Prostate gland (tissue), 2 donors: ENCODE data around the gene HMGCR. TPM values are rescaled to one million over a fixed set of nuclear protein-coding genes. Genes with fewer than 3 reads are reported as not detected.

Experiments
- DNase-seq: peaks from one replicate; pipeline ENCODE4 v3.0.0-alpha.2; 2019; ENCODE audit warnings: low spot score
- H3K27ac ChIP-seq, 2 donors: fragments of 200-600 bp; sonication (generic); 2 replicates each; pipeline ENCODE4 v1.5.1; 2017 to 2019
- H3K27me3 ChIP-seq: fragments of 200-600 bp; sonication (generic); replicated peaks from 2 replicates; pipeline ENCODE4 v1.5.1; 2019; ENCODE audit not compliant: insufficient read depth
- H3K36me3 ChIP-seq, 2 donors: fragments of 200-600 bp; sonication (generic); 1 replicate in 1 of 2; 2 replicates in 1 of 2; pipeline versions ENCODE4 v1.5.1 to v1.8.1; 2017 to 2019
- H3K4me1 ChIP-seq: fragments of 200-600 bp; sonication (generic); replicated peaks from 2 replicates; pipeline ENCODE4 v1.5.1; 2019
- H3K4me3 ChIP-seq, 2 donors: fragments of 200-600 bp; sonication (generic); 2 replicates each; pipeline ENCODE4 v1.5.1; 2017 to 2019
- H3K9me3 ChIP-seq: fragments of 200-600 bp; sonication (generic); 2 replicates; pipeline ENCODE4 v1.5.1; 2017
- POLR2A ChIP-seq: fragments of 450-650 bp; IDR thresholded peaks from one replicate; pipeline ENCODE4 v1.6.1; 2016; ENCODE audit warnings: antibody characterized with exemption, mild to moderate bottlenecking
- POLR2AphosphoS5 ChIP-seq: sonication (generic); formaldehyde crosslinking; IDR thresholded peaks from one replicate; pipeline ENCODE4 v1.6.1; 2017; ENCODE audit warnings: antibody characterized with exemption
- WGBS: methylation state at CpG from one replicate; pipeline ENCODE4 v1.1.5; 2018; 5-methylcytosine and 5-hydroxymethylcytosine counted together
- intact Hi-C: fragments of 100-400 bp; cut with DNase I; formaldehyde crosslinking; loops from one replicate; pipeline ENCODE4 v1.14.2; 2022
- total RNA-seq, 2 donors: library from RNA; depleted of rRNA; stranded (reverse); fragments of >200 nt; gene quantifications; one replicate each; pipeline ENCODE4 v1.1.0, GENCODE V29; 2016
- TF ChIP-seq, protein P1 (sequence below), 4 experiments: fragments of 200-600 bp in 2 of 4; fragments of 450-650 bp in 2 of 4; sonication (generic) in 2 of 4; IDR thresholded peaks; 1 replicate in 3 of 4; 2 replicates in 1 of 4; pipeline ENCODE4 v1.5.1; 2016 to 2019; ENCODE audit warnings: antibody characterized with exemption in 4 of 4, mild to moderate bottlenecking in 2 of 4, moderate library complexity in 2 of 4

Gene HMGCR
- total RNA-seq, 2 donors from 2014 or later = 20.6 to 38.2 TPM

DNA sequence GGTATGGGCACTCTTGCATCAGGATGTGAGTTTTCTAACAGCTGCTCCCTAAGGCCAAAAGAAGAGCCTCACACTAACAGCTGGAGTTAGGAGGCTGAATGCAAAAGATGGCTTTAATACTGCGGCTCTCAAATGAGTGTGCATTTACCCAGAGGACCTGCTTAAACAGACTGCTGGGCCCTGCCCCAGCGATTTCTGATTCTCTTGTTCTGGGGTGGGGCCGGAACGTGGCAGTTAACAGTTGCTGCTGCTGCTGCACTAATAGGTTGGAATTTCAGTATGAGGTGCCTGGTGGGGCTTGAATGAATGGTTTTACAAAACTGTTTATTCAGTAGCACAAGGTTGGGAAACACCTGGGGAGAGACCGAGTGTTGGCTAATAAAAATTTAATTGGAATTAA lies 26.1 kb downstream of the HMGCR start:
- H3K36me3 ChIP-seq = no peaks in the 10 kb centered on the region
- no peaks in the 10 kb centered on the region for H3K27me3 ChIP-seq
- H3K4me1 ChIP-seq = peaks cover 9% of the 10 kb centered on the region
- H3K9me3 ChIP-seq = no peaks in the 10 kb centered on the region
- TF ChIP-seq, protein P1, sequence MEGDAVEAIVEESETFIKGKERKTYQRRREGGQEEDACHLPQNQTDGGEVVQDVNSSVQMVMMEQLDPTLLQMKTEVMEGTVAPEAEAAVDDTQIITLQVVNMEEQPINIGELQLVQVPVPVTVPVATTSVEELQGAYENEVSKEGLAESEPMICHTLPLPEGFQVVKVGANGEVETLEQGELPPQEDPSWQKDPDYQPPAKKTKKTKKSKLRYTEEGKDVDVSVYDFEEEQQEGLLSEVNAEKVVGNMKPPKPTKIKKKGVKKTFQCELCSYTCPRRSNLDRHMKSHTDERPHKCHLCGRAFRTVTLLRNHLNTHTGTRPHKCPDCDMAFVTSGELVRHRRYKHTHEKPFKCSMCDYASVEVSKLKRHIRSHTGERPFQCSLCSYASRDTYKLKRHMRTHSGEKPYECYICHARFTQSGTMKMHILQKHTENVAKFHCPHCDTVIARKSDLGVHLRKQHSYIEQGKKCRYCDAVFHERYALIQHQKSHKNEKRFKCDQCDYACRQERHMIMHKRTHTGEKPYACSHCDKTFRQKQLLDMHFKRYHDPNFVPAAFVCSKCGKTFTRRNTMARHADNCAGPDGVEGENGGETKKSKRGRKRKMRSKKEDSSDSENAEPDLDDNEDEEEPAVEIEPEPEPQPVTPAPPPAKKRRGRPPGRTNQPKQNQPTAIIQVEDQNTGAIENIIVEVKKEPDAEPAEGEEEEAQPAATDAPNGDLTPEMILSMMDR (IDR thresholded peaks at IDR 0.05) = no peak
- intact Hi-C loops = no loop called here
- WGBS = 36% methylated on average over 5 of the region's 5 CpGs
- no peak overlapping the region for H3K4me3 ChIP-seq
- peak; percentile 21 for DNase-seq
- peak overlapping the region in 1 of 2 donors; percentile 3 for H3K27ac ChIP-seq

DNA sequence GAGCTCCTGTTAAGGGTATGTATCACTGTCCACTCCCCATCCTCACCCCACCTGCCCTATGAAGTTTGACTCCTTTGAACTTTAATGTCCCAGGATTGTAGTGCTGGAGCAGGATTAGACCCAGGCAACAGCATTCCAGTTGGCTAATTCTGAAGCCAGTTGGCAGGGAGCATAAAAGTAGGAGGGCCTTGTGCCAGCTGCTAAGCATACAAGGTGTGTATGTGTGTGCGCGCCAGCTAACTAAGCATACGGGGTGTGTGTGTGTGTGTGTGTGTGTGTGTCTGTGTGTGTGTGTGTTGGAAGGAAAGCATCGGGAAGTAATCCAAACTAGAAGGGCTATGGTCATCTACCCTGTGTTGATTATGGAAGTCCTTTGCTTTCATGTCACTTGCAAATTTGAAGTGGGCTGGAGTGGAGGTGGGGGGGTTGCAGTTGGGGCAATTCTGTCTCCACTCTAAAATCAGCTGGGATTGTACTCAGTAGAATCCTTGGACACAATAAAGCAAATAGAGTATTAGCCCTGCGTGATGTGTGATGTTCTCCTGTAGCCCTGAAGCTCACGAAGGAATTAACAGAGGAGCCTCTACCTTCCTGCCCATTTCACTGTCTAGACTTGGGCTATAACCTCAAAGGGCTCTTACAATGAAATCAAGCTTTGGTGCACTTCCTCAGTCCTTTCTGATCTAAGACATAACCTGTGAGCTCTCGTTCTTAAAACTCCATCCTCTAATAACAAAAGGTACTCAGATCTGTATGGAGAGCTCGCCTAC lies 26.9 kb downstream of the HMGCR start:
- Histone ChIP-seq H3K4me3 (no peak overlapping the region), H3K9me3 (no peaks in the 10 kb centered on the region), H3K27ac (no peak overlapping the region), H3K4me1 (peaks cover 9% of the 10 kb centered on the region), H3K36me3 (no peaks in the 10 kb centered on the region), H3K27me3 (no peaks in the 10 kb centered on the region)
- peak; percentile 79 for DNase-seq
- TF ChIP-seq, protein P1 (IDR thresholded peaks at IDR 0.05) = no peak
- TF ChIP-seq POLR2A (no peak), POLR2AphosphoS5 (peak; percentile 13)
- intact Hi-C loops = no loop called here
- 51% methylated on average over 8 of the region's 8 CpGs for WGBS

GRCh38 chr5:75364571-75365280 lies 27.7 kb downstream of the HMGCR start:
- H3K4me1 ChIP-seq = peaks cover 9% of the 10 kb centered on the region

GRCh38 chr5:75365740-75366139 lies 28.7 kb downstream of the HMGCR start:
- WGBS = 53% methylated on average over 1 of the region's 1 CpG

More at GRCh38 chr5:75364571-75365280, 27.7 kb downstream of the HMGCR start:
- H3K4me3 ChIP-seq = no peak overlapping the region
- H3K27ac ChIP-seq = no peak overlapping the region
- H3K27me3 ChIP-seq = no peaks in the 10 kb centered on the region
- intact Hi-C loops = no loop called here
- H3K36me3 ChIP-seq = no peaks in the 10 kb centered on the region
- no peak for DNase-seq
- TF ChIP-seq POLR2AphosphoS5 (no peak), POLR2A (no peak)
- TF ChIP-seq, protein P1 (IDR thresholded peaks at IDR 0.05) = no peak
- H3K9me3 ChIP-seq = no peaks in the 10 kb centered on the region
- WGBS = 88% methylated on average over 7 of the region's 7 CpGs

More at GRCh38 chr5:75365740-75366139, 28.7 kb downstream of the HMGCR start:
- no peaks in the 10 kb centered on the region for H3K27me3 ChIP-seq
- no peak overlapping the region for H3K27ac ChIP-seq
- H3K4me1 ChIP-seq = peaks cover 9% of the 10 kb centered on the region
- TF ChIP-seq POLR2A (no peak), POLR2AphosphoS5 (no peak)
- TF ChIP-seq, protein P1 (IDR thresholded peaks at IDR 0.05) = no peak
- H3K4me3 ChIP-seq = no peak overlapping the region
- DNase-seq = no peak
- H3K9me3 ChIP-seq = no peaks in the 10 kb centered on the region
- no peaks in the 10 kb centered on the region for H3K36me3 ChIP-seq
- intact Hi-C loops = no loop called here
